ENCODE results near the gene GPRC5C. TPM values are rescaled to one million over a fixed set of nuclear protein-coding genes. Genes with fewer than 3 reads are reported as not detected.
"Not testable (repeated sequence)": the region's sequence is repeated elsewhere in the genome, so short reads cannot be mapped to it uniquely, and the experiment has no call there.

Gene GPRC5C
- total RNA-seq, 1 experiment from 2014 or later = not detected

- no peaks in the 10 kb centered on the region for H3K9me3 ChIP-seq (ENCODE audit: low read length)
- H3K27ac ChIP-seq (ENCODE audit: low read length) = no peak overlapping the region
- H3K36me3 ChIP-seq (ENCODE audit: insufficient read depth, low read length) = no peaks in the 10 kb centered on the region
- no peaks in the 10 kb centered on the region for H3K9me2 ChIP-seq (replicated peaks; ENCODE audit: insufficient read depth, low read length)
- no peaks in the 10 kb centered on the region for H3K27me3 ChIP-seq (ENCODE audit: low read length)
- H2AFZ ChIP-seq (ENCODE audit: low read length) = no peak overlapping the region
- no peak overlapping the region for H3K4me2 ChIP-seq (ENCODE audit: low read depth, low read length, poor library complexity, severe bottlenecking)
- no peak for DNase-seq
- no peaks in the 10 kb centered on the region for H4K20me1 ChIP-seq (ENCODE audit: insufficient read depth, low read depth, low read length)
- no peak overlapping the region for H3K9ac ChIP-seq (ENCODE audit: low read length)
- H3K79me2 ChIP-seq (ENCODE audit: low read length) = no peaks in the 10 kb centered on the region
- H3K4me1 ChIP-seq (ENCODE audit: low read length) = no peaks in the 10 kb centered on the region
- H3K4me3 ChIP-seq (ENCODE audit: low read length) = no peak overlapping the region
These were observed 53.3 kb downstream of the GPRC5C start for GRCh38 chr17:74485022-74485743.

GRCh38 chr17:74485841-74486240 lies 54.0 kb downstream of the GPRC5C start:
- Histone ChIP-seq H3K36me3 (ENCODE audit: insufficient read depth, low read length) (no peaks in the 10 kb centered on the region), H4K20me1 (ENCODE audit: insufficient read depth, low read depth, low read length) (no peaks in the 10 kb centered on the region), H3K9ac (ENCODE audit: low read length) (no peak overlapping the region), H3K9me3 (ENCODE audit: low read length) (no peaks in the 10 kb centered on the region), H3K27me3 (ENCODE audit: low read length) (no peaks in the 10 kb centered on the region), H3K4me1 (ENCODE audit: low read length) (no peaks in the 10 kb centered on the region), H3K4me3 (ENCODE audit: low read length) (no peak overlapping the region), H3K9me2 (replicated peaks; ENCODE audit: insufficient read depth, low read length) (no peaks in the 10 kb centered on the region), H3K27ac (ENCODE audit: low read length) (no peak overlapping the region), H2AFZ (ENCODE audit: low read length) (no peak overlapping the region), H3K79me2 (ENCODE audit: low read length) (no peaks in the 10 kb centered on the region), H3K4me2 (ENCODE audit: low read depth, low read length, poor library complexity, severe bottlenecking) (no peak overlapping the region)
- DNase-seq = no peak

GRCh38 chr17:74488276-74488675 lies 56.4 kb downstream of the GPRC5C start:
- not testable (repeated sequence) for DNase-seq; H3K36me3 ChIP-seq (ENCODE audit: insufficient read depth, low read length); H3K4me3 ChIP-seq (ENCODE audit: low read length); H3K27ac ChIP-seq (ENCODE audit: low read length); H3K9ac ChIP-seq (ENCODE audit: low read length); H3K9me2 ChIP-seq (replicated peaks; ENCODE audit: insufficient read depth, low read length); H3K9me3 ChIP-seq (ENCODE audit: low read length); H3K4me2 ChIP-seq (ENCODE audit: low read depth, low read length, poor library complexity, severe bottlenecking); H4K20me1 ChIP-seq (ENCODE audit: insufficient read depth, low read depth, low read length); H3K4me1 ChIP-seq (ENCODE audit: low read length); H3K79me2 ChIP-seq (ENCODE audit: low read length); H3K27me3 ChIP-seq (ENCODE audit: low read length); H2AFZ ChIP-seq (ENCODE audit: low read length)

- no peak overlapping the region for H3K27ac ChIP-seq (ENCODE audit: low read length)
- H3K9me3 ChIP-seq (ENCODE audit: low read length) = no peaks in the 10 kb centered on the region
- no peaks in the 10 kb centered on the region for H3K79me2 ChIP-seq (ENCODE audit: low read length)
- no peak overlapping the region for H3K4me2 ChIP-seq (ENCODE audit: low read depth, low read length, poor library complexity, severe bottlenecking)
- no peaks in the 10 kb centered on the region for H4K20me1 ChIP-seq (ENCODE audit: insufficient read depth, low read depth, low read length)
- H3K4me1 ChIP-seq (ENCODE audit: low read length) = no peaks in the 10 kb centered on the region
- no peak overlapping the region for H3K4me3 ChIP-seq (ENCODE audit: low read length)
- no peaks in the 10 kb centered on the region for H3K9me2 ChIP-seq (replicated peaks; ENCODE audit: insufficient read depth, low read length)
- H3K36me3 ChIP-seq (ENCODE audit: insufficient read depth, low read length) = no peaks in the 10 kb centered on the region
- DNase-seq = no peak
- H3K27me3 ChIP-seq (ENCODE audit: low read length) = no peaks in the 10 kb centered on the region
- H3K9ac ChIP-seq (ENCODE audit: low read length) = no peak overlapping the region
- no peak overlapping the region for H2AFZ ChIP-seq (ENCODE audit: low read length)
These were observed 58.8 kb downstream of the GPRC5C start for GRCh38 chr17:74490716-74491115.

GRCh38 chr17:74491626-74492025 lies 59.7 kb downstream of the GPRC5C start:
- no peak for DNase-seq
- H3K4me3 ChIP-seq (ENCODE audit: low read length) = no peak overlapping the region
- H3K9me3 ChIP-seq (ENCODE audit: low read length) = no peaks in the 10 kb centered on the region
- no peaks in the 10 kb centered on the region for H3K9me2 ChIP-seq (replicated peaks; ENCODE audit: insufficient read depth, low read length)
- no peaks in the 10 kb centered on the region for H3K36me3 ChIP-seq (ENCODE audit: insufficient read depth, low read length)
- no peaks in the 10 kb centered on the region for H3K4me1 ChIP-seq (ENCODE audit: low read length)
- H3K27me3 ChIP-seq (ENCODE audit: low read length) = no peaks in the 10 kb centered on the region
- no peak overlapping the region for H3K27ac ChIP-seq (ENCODE audit: low read length)
- no peak overlapping the region for H3K4me2 ChIP-seq (ENCODE audit: low read depth, low read length, poor library complexity, severe bottlenecking)
- H4K20me1 ChIP-seq (ENCODE audit: insufficient read depth, low read depth, low read length) = no peaks in the 10 kb centered on the region
- no peaks in the 10 kb centered on the region for H3K79me2 ChIP-seq (ENCODE audit: low read length)
- no peak overlapping the region for H2AFZ ChIP-seq (ENCODE audit: low read length)
- no peak overlapping the region for H3K9ac ChIP-seq (ENCODE audit: low read length)

- DNase-seq = peak; percentile 72
- Histone ChIP-seq H3K79me2 (ENCODE audit: low read length) (no peaks in the 10 kb centered on the region), H3K4me2 (ENCODE audit: low read depth, low read length, poor library complexity, severe bottlenecking) (no peak overlapping the region)
These were observed 61.5 kb downstream of the GPRC5C start for GRCh38 chr17:74493331-74493833.

More at GRCh38 chr17:74493331-74493833, 61.5 kb downstream of the GPRC5C start:
- no peaks in the 10 kb centered on the region for H4K20me1 ChIP-seq (ENCODE audit: insufficient read depth, low read depth, low read length)
- no peaks in the 10 kb centered on the region for H3K4me1 ChIP-seq (ENCODE audit: low read length)
- H3K27me3 ChIP-seq (ENCODE audit: low read length) = no peaks in the 10 kb centered on the region
- no peak overlapping the region for H2AFZ ChIP-seq (ENCODE audit: low read length)
- no peak overlapping the region for H3K4me3 ChIP-seq (ENCODE audit: low read length)
- H3K9ac ChIP-seq (ENCODE audit: low read length) = no peak overlapping the region
- no peaks in the 10 kb centered on the region for H3K9me3 ChIP-seq (ENCODE audit: low read length)
- H3K9me2 ChIP-seq (replicated peaks; ENCODE audit: insufficient read depth, low read length) = no peaks in the 10 kb centered on the region
- no peaks in the 10 kb centered on the region for H3K36me3 ChIP-seq (ENCODE audit: insufficient read depth, low read length)
- no peak overlapping the region for H3K27ac ChIP-seq (ENCODE audit: low read length)

Small RNA genes lying within 50 kb of the gene (small RNA-seq; reads per million reads assigned to genes)
- gene RNA5SP448 = not detected

Other genes with a start within 250 kb of the GPRC5C start
- 3,682 and 4,052 TPM in 2 replicates for gene RPL38, start 228.4 kb upstream of the GPRC5C start, total RNA-seq (2014; rRNA removed; shearing (Covaris generic); ENCODE audit: low replicate concordance)
- 1.1 TPM in 1 of 2 replicates, not detected in the other for gene TTYH2, start 218.5 kb upstream of the GPRC5C start, total RNA-seq (2014; rRNA removed; shearing (Covaris generic); ENCODE audit: low replicate concordance)
- gene DNAI2, start 157.9 kb upstream of the GPRC5C start, total RNA-seq (2014; rRNA removed; shearing (Covaris generic); ENCODE audit: low replicate concordance) = not detected in 2 replicates
- gene KIF19, start 105.9 kb upstream of the GPRC5C start, total RNA-seq (2014; rRNA removed; shearing (Covaris generic); ENCODE audit: low replicate concordance) = not detected in 2 replicates
- gene BTBD17, start 70.2 kb upstream of the GPRC5C start, total RNA-seq (2014; rRNA removed; shearing (Covaris generic); ENCODE audit: low replicate concordance) = not detected in 2 replicates
- gene GPR142, start 64.6 kb upstream of the GPRC5C start, total RNA-seq (2014; rRNA removed; shearing (Covaris generic); ENCODE audit: low replicate concordance) = not detected in 2 replicates
- gene CD300A, start 34.5 kb downstream of the GPRC5C start, total RNA-seq (2014; rRNA removed; shearing (Covaris generic); ENCODE audit: low replicate concordance) = not detected in 2 replicates
- not detected in 2 replicates for gene CD300LB, start 99.4 kb downstream of the GPRC5C start, total RNA-seq (2014; rRNA removed; shearing (Covaris generic); ENCODE audit: low replicate concordance)
- gene CD300C, start 114.0 kb downstream of the GPRC5C start, total RNA-seq (2014; rRNA removed; shearing (Covaris generic); ENCODE audit: low replicate concordance) = not detected in 2 replicates
- not detected in 2 replicates for gene CD300H, start 135.4 kb downstream of the GPRC5C start, total RNA-seq (2014; rRNA removed; shearing (Covaris generic); ENCODE audit: low replicate concordance)
- not detected in 2 replicates for gene CD300LD, start 160.2 kb downstream of the GPRC5C start, total RNA-seq (2014; rRNA removed; shearing (Covaris generic); ENCODE audit: low replicate concordance)
- gene CD300E, start 191.7 kb downstream of the GPRC5C start, total RNA-seq (2014; rRNA removed; shearing (Covaris generic); ENCODE audit: low replicate concordance) = not detected in 2 replicates